ENCODE data around the gene ANTXRL.

Gene ANTXRL

GRCh38 chr10:46254467-46254866 lies 32.3 kb upstream of the ANTXRL start:
- TF ChIP-seq EGR1 (IDR thresholded peaks at IDR 0.05): no peak
- TF ChIP-seq, protein P1, sequence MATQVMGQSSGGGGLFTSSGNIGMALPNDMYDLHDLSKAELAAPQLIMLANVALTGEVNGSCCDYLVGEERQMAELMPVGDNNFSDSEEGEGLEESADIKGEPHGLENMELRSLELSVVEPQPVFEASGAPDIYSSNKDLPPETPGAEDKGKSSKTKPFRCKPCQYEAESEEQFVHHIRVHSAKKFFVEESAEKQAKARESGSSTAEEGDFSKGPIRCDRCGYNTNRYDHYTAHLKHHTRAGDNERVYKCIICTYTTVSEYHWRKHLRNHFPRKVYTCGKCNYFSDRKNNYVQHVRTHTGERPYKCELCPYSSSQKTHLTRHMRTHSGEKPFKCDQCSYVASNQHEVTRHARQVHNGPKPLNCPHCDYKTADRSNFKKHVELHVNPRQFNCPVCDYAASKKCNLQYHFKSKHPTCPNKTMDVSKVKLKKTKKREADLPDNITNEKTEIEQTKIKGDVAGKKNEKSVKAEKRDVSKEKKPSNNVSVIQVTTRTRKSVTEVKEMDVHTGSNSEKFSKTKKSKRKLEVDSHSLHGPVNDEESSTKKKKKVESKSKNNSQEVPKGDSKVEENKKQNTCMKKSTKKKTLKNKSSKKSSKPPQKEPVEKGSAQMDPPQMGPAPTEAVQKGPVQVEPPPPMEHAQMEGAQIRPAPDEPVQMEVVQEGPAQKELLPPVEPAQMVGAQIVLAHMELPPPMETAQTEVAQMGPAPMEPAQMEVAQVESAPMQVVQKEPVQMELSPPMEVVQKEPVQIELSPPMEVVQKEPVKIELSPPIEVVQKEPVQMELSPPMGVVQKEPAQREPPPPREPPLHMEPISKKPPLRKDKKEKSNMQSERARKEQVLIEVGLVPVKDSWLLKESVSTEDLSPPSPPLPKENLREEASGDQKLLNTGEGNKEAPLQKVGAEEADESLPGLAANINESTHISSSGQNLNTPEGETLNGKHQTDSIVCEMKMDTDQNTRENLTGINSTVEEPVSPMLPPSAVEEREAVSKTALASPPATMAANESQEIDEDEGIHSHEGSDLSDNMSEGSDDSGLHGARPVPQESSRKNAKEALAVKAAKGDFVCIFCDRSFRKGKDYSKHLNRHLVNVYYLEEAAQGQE (IDR thresholded peaks at IDR 0.05; ENCODE audit: low read depth): no peak
- no peak for TF ChIP-seq CREB1 (IDR thresholded peaks at IDR 0.05; ENCODE audit: low read depth)
- TF ChIP-seq NFIC (IDR thresholded peaks at IDR 0.05): no peak

- TF ChIP-seq, protein P2, sequence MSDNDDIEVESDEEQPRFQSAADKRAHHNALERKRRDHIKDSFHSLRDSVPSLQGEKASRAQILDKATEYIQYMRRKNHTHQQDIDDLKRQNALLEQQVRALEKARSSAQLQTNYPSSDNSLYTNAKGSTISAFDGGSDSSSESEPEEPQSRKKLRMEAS (IDR thresholded peaks at IDR 0.05): no peak
- peak; percentile 62; the same call in 1 of the 2 replicates for TF ChIP-seq RAD21 (IDR thresholded peaks at IDR 0.05; ENCODE audit: low read depth)
Observed at GRCh38 chr10:46255801-46256747, 30.7 kb upstream of the ANTXRL start.

DNA sequence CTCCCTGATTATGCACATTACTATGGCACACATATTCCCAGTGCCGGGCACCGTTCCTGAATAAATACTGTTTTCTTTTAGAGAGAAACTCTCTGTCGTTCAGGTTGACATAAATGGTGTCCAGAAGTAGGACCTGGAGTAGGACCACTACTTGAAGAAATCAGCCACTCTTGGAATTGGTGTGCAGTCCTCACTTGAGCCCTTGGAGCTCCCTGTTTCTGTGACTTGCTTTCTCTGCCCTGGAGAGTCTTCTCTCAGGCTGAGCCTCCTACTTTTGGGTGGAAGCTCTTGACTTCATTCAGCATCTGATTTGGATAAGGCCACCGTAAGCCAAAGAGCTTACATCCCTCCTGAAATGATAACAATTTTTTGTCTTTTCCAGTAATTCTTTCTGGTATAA lies 29.7 kb upstream of the ANTXRL start:
- no peak for TF ChIP-seq EGR1 (IDR thresholded peaks at IDR 0.05)
- no peak for TF ChIP-seq TCF12 (IDR thresholded peaks at IDR 0.05; ENCODE audit: low read depth)
- TF ChIP-seq TAF1 (IDR thresholded peaks at IDR 0.05; ENCODE audit: low read depth): no peak
- TF ChIP-seq TEAD4 (IDR thresholded peaks at IDR 0.05): no peak
- TF ChIP-seq, protein P2 (IDR thresholded peaks at IDR 0.05): no peak
- TF ChIP-seq ZBTB7A (IDR thresholded peaks at IDR 0.05; ENCODE audit: low read depth): no peak
- TF ChIP-seq EP300 (IDR thresholded peaks at IDR 0.05; ENCODE audit: borderline replicate concordance): no peak
- no peak for TF ChIP-seq CREB1 (IDR thresholded peaks at IDR 0.05; ENCODE audit: low read depth)
- TF ChIP-seq, protein P1 (IDR thresholded peaks at IDR 0.05; ENCODE audit: low read depth): no peak
- TF ChIP-seq RAD21 (IDR thresholded peaks at IDR 0.05; ENCODE audit: low read depth): no peak
- TF ChIP-seq USF1 (IDR thresholded peaks at IDR 0.05): no peak
- no peak for TF ChIP-seq YY1 (IDR thresholded peaks at IDR 0.05; ENCODE audit: low read depth)

GRCh38 chr10:46263831-46264268 lies 22.9 kb upstream of the ANTXRL start:
- no peak for TF ChIP-seq USF1 (IDR thresholded peaks at IDR 0.05)
- TF ChIP-seq ZBTB7A (IDR thresholded peaks at IDR 0.05; ENCODE audit: low read depth): no peak
- no peak for TF ChIP-seq TEAD4 (IDR thresholded peaks at IDR 0.05)
- TF ChIP-seq, protein P2 (IDR thresholded peaks at IDR 0.05): no peak
- TF ChIP-seq CEBPB (IDR thresholded peaks at IDR 0.05): no peak
- TF ChIP-seq EP300 (IDR thresholded peaks at IDR 0.05; ENCODE audit: borderline replicate concordance): no peak
- no peak for TF ChIP-seq YY1 (IDR thresholded peaks at IDR 0.05; ENCODE audit: low read depth)
- no peak for TF ChIP-seq FOXM1 (IDR thresholded peaks at IDR 0.05; ENCODE audit: borderline replicate concordance, low read depth)
- TF ChIP-seq TAF1 (IDR thresholded peaks at IDR 0.05; ENCODE audit: low read depth): no peak

DNA sequence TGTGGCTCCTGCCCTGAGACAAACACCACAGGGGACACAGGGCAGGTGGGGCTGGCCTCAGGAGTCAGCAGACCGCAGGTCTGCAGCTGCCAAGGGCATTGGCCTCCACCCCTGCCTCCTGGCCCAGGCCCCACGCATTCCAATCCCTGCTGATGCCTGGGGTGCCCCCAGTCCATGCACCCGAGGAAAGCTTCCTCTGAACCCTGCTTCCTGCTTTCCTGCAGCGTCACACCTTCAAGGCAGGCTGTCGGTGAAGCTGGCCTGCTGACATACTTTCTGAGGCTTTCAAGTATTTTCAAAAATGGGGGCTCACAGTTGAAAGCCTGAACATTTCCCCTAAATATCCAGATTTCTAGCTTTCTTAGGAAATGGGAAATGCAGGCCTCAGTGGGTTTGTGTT lies 22.5 kb upstream of the ANTXRL start:
- no peak for TF ChIP-seq ZBTB7A (IDR thresholded peaks at IDR 0.05; ENCODE audit: low read depth)
- no peak for TF ChIP-seq TEAD4 (IDR thresholded peaks at IDR 0.05)
- no peak for TF ChIP-seq USF1 (IDR thresholded peaks at IDR 0.05)
- TF ChIP-seq YY1 (IDR thresholded peaks at IDR 0.05; ENCODE audit: low read depth): no peak
- no peak for TF ChIP-seq EGR1 (IDR thresholded peaks at IDR 0.05)
- TF ChIP-seq TCF12 (IDR thresholded peaks at IDR 0.05; ENCODE audit: low read depth): no peak
- no peak for TF ChIP-seq FOXM1 (IDR thresholded peaks at IDR 0.05; ENCODE audit: borderline replicate concordance, low read depth)
- no peak for TF ChIP-seq TAF1 (IDR thresholded peaks at IDR 0.05; ENCODE audit: low read depth)
- no peak for TF ChIP-seq RAD21 (IDR thresholded peaks at IDR 0.05; ENCODE audit: low read depth)
- TF ChIP-seq, protein P2 (IDR thresholded peaks at IDR 0.05): no peak
- TF ChIP-seq CEBPB (IDR thresholded peaks at IDR 0.05): no peak
- TF ChIP-seq, protein P1 (IDR thresholded peaks at IDR 0.05; ENCODE audit: low read depth): no peak
- no peak for TF ChIP-seq CREB1 (IDR thresholded peaks at IDR 0.05; ENCODE audit: low read depth)
- TF ChIP-seq EP300 (IDR thresholded peaks at IDR 0.05; ENCODE audit: borderline replicate concordance): no peak

Measured in Ishikawa (cell line).